ENCODE results near the gene MMP3.

MMP3 gene

GRCh38 chr11:102837156-102837555, 6.3 kb downstream of the MMP3 start:
- Histone ChIP-seq H3K79me2 (ENCODE audit: insufficient read depth, low read length) (no peaks in the 10 kb centered on the region), H3K9me3 (ENCODE audit: insufficient read depth, low read length) (no peaks in the 10 kb centered on the region), H3F3A (ENCODE audit: insufficient read depth) (no peaks in the 10 kb centered on the region), H3K27me3 (ENCODE audit: low read length) (0 out of 2 replicates have a peak, but pooled peaks cover 2% of the 10 kb centered on the region), H3K36me3 (ENCODE audit: low read length) (no peaks in the 10 kb centered on the region), H3K4me2 (ENCODE audit: low read depth, low read length, poor library complexity, severe bottlenecking) (no peak overlapping the region), H3K9ac (ENCODE audit: low read length) (no peak overlapping the region), H3K9me2 (replicated peaks; ENCODE audit: insufficient read depth, low read length) (no peaks in the 10 kb centered on the region), H3K4me3 (ENCODE audit: insufficient read depth, low read length, poor library complexity, severe bottlenecking) (no peak overlapping the region), H3K27ac (ENCODE audit: low read depth, low read length) (no peak overlapping the region), H4K20me1 (ENCODE audit: low read depth, low read length) (no peaks in the 10 kb centered on the region), H2AFZ (ENCODE audit: low read depth, low read length, severe bottlenecking) (no peak overlapping the region)
- TF ChIP-seq CTCF (IDR thresholded peaks at IDR 0.05; ENCODE audit: insufficient read depth, low read length, poor library complexity, severe bottlenecking) (no peak), EZH2phosphoT487 (conservative IDR thresholded peaks at IDR 0.05; ENCODE audit: low read length) (no peak)

DNA sequence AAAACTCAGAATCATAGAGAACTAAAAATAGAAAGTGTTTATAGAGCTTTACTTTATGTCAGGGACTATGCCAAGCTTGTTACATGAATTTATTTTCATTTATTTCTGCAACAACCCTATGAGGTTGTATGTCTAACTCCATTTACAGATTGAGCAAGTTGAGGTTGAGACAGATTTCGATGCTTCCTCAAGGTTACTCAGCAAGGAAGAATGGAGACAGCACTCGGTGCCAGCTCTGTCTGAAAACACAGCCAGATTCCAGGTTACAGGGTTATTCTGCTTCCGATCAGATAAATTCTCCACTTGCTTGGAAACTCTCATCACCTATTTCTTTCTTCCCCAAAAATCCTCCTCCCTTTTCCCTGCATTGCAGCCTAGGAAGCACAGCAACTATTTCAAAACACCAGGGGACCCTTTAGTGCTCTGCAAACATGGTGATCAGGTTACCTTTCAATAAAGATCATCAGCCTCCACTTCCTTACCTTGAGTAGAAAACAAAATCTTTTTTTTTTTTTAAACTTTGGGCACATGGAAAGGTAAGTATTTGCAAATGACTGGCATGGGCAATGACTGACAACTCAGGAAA, 7.0 kb downstream of the MMP3 start:
- TF ChIP-seq EZH2phosphoT487 (conservative IDR thresholded peaks at IDR 0.05; ENCODE audit: low read length) = no peak
- no peak for TF ChIP-seq CTCF (IDR thresholded peaks at IDR 0.05; ENCODE audit: insufficient read depth, low read length, poor library complexity, severe bottlenecking)
- Histone ChIP-seq H3K36me3 (ENCODE audit: low read length) (no peaks in the 10 kb centered on the region), H3K27ac (ENCODE audit: low read depth, low read length) (no peak overlapping the region), H2AFZ (ENCODE audit: low read depth, low read length, severe bottlenecking) (no peak overlapping the region), H3K9ac (ENCODE audit: low read length) (no peak overlapping the region), H3K9me3 (ENCODE audit: insufficient read depth, low read length) (no peaks in the 10 kb centered on the region), H3K79me2 (ENCODE audit: insufficient read depth, low read length) (no peaks in the 10 kb centered on the region), H4K20me1 (ENCODE audit: low read depth, low read length) (no peaks in the 10 kb centered on the region), H3F3A (ENCODE audit: insufficient read depth) (no peaks in the 10 kb centered on the region), H3K27me3 (ENCODE audit: low read length) (0 out of 2 replicates have a peak, but pooled peaks cover 2% of the 10 kb centered on the region), H3K9me2 (replicated peaks; ENCODE audit: insufficient read depth, low read length) (no peaks in the 10 kb centered on the region), H3K4me3 (ENCODE audit: insufficient read depth, low read length, poor library complexity, severe bottlenecking) (no peak overlapping the region), H3K4me2 (ENCODE audit: low read depth, low read length, poor library complexity, severe bottlenecking) (no peak overlapping the region)

DNA sequence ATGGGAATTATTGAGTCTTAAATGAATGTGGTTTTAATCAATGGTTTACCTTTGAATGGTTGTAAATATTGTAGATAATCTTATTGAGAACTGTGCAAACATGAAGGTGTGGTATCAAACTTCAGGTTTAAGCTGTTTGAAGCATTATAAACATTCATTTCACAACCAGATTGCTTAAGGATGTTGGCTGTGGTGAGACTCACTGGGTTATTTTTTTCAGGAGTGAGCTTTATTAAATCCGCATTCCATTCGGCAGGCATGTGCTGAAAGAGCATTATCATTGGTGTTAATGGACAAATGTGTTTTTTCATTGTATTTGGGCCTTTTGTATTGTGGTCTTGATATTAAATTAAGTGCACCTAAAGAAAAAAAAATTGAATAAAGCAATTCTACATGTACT, 9.7 kb downstream of the MMP3 start:
- Histone ChIP-seq H3K27me3 (ENCODE audit: low read length) (0 out of 2 replicates have a peak, but pooled peaks cover 2% of the 10 kb centered on the region), H3K4me2 (ENCODE audit: low read depth, low read length, poor library complexity, severe bottlenecking) (no peak overlapping the region), H2AFZ (ENCODE audit: low read depth, low read length, severe bottlenecking) (no peak overlapping the region), H3K9me3 (ENCODE audit: insufficient read depth, low read length) (no peaks in the 10 kb centered on the region), H3K36me3 (ENCODE audit: low read length) (no peaks in the 10 kb centered on the region), H3K79me2 (ENCODE audit: insufficient read depth, low read length) (no peaks in the 10 kb centered on the region), H3F3A (ENCODE audit: insufficient read depth) (no peaks in the 10 kb centered on the region), H3K9ac (ENCODE audit: low read length) (no peak overlapping the region), H3K4me3 (ENCODE audit: insufficient read depth, low read length, poor library complexity, severe bottlenecking) (no peak overlapping the region), H4K20me1 (ENCODE audit: low read depth, low read length) (no peaks in the 10 kb centered on the region), H3K9me2 (replicated peaks; ENCODE audit: insufficient read depth, low read length) (no peaks in the 10 kb centered on the region), H3K27ac (ENCODE audit: low read depth, low read length) (no peak overlapping the region)
- TF ChIP-seq CTCF (IDR thresholded peaks at IDR 0.05; ENCODE audit: insufficient read depth, low read length, poor library complexity, severe bottlenecking) (no peak), EZH2phosphoT487 (conservative IDR thresholded peaks at IDR 0.05; ENCODE audit: low read length) (no peak)

All from SU-DHL-6 (cell line).